A673 (cell line): Measurements from ENCODE around the gene MYH3. TPM values are rescaled to one million over a fixed set of nuclear protein-coding genes. Genes with fewer than 3 reads are reported as not detected.
"Not testable (repeated sequence)": the region's sequence is repeated elsewhere in the genome, so short reads cannot be mapped to it uniquely, and the experiment has no call there.

Source experiments
- BruUV-seq: library from RNA; stranded (reverse); fragments of 400-500 nt; replicated peaks from 2 replicates; lab custom pipeline; 2021; lab: Mats Ljungman, UMichigan
- CTCF ChIA-PET: fragments of 300-600 bp; sonication (Branson Sonifier 250); formaldehyde crosslinking; loops from one replicate; lab custom pipeline; 2022; ENCODE audit warnings: antibody characterized with exemption; lab: Charles Lee
- POLR2A ChIA-PET: fragments of 300-600 bp; sonication (Branson Sonifier 250); formaldehyde crosslinking; loops from one replicate; lab custom pipeline; 2022; ENCODE audit warnings: antibody characterized with exemption; ENCODE audit not compliant: low non-redundant PET; lab: Charles Lee
- DNase-seq: peaks from one replicate; pipeline ENCODE4 v3.0.0-alpha.2; 2015; ENCODE audit warnings: low spot score
- H3K27ac ChIP-seq: fragments of 200-600 bp; sonication (generic); 2 replicates; pipeline ENCODE4 v1.5.1; 2016; ENCODE audit warnings: mixed run types, low read depth, mild to moderate bottlenecking, mixed read lengths, antibody characterized with exemption, low read length; ENCODE audit not compliant: poor library complexity, severe bottlenecking
- H3K27me3 ChIP-seq: fragments of 200-600 bp; sonication (generic); replicated peaks from 2 replicates; pipeline ENCODE4 v1.6.1; 2017; ENCODE audit warnings: mixed run types, low read depth, mild to moderate bottlenecking, mixed read lengths, antibody characterized with exemption, low read length; ENCODE audit not compliant: insufficient read depth, poor library complexity
- H3K36me3 ChIP-seq: fragments of 200-600 bp; sonication (generic); 2 replicates; pipeline ENCODE4 v1.6.1; 2016; ENCODE audit warnings: mixed run types, mild to moderate bottlenecking, mixed read lengths, antibody characterized with exemption, low read length; ENCODE audit not compliant: insufficient read depth, poor library complexity, severe bottlenecking
- H3K4me1 ChIP-seq: fragments of 200-600 bp; sonication (generic); 2 replicates; pipeline ENCODE4 v1.6.1; 2017; ENCODE audit warnings: mixed run types, mild to moderate bottlenecking, mixed read lengths, antibody characterized with exemption, low read length; ENCODE audit not compliant: insufficient read depth, poor library complexity, severe bottlenecking
- H3K4me3 ChIP-seq: fragments of 200-600 bp; sonication (generic); 2 replicates; pipeline ENCODE4 v1.5.1; 2016; ENCODE audit warnings: low read depth, mixed run types, mild to moderate bottlenecking, mixed read lengths, low read length; ENCODE audit not compliant: poor library complexity, severe bottlenecking
- H3K9me3 ChIP-seq: fragments of 200-600 bp; sonication (generic); 2 replicates; pipeline ENCODE4 v1.6.1; 2016; ENCODE audit warnings: mixed run types, low read depth, mild to moderate bottlenecking, mixed read lengths, antibody characterized with exemption, low read length; ENCODE audit not compliant: poor library complexity, severe bottlenecking
- CTCF ChIP-seq: fragments of 300-800, 200-600 bp; sonication (generic); conservative IDR thresholded peaks from 2 replicates; pipeline ENCODE4 v1.5.1; 2017; ENCODE audit warnings: low read depth, mild to moderate bottlenecking, antibody characterized with exemption, low read length, moderate library complexity, mixed read lengths
- EZH2 ChIP-seq: fragments of 200-600 bp; sonication (generic); IDR thresholded peaks from 2 replicates; pipeline ENCODE4 v1.6.1; 2017; ENCODE audit warnings: borderline replicate concordance, low read depth, mild to moderate bottlenecking, mixed read lengths, antibody characterized with exemption, low read length; ENCODE audit not compliant: poor library complexity, severe bottlenecking
- intact Hi-C: fragments of 100-400 bp; cut with micrococcal nuclease; formaldehyde crosslinking; loops from one replicate; pipeline ENCODE4 v1.10.0; 2022; ENCODE audit not compliant: unreplicated experiment
- total RNA-seq: library from RNA; stranded (reverse); gene quantifications from 2 replicates; pipeline ENCODE4 v1.2.3, GENCODE V29; 2021

Gene MYH3
- total RNA-seq, 1 experiment from 2014 or later = 3.2 TPM

DNA sequence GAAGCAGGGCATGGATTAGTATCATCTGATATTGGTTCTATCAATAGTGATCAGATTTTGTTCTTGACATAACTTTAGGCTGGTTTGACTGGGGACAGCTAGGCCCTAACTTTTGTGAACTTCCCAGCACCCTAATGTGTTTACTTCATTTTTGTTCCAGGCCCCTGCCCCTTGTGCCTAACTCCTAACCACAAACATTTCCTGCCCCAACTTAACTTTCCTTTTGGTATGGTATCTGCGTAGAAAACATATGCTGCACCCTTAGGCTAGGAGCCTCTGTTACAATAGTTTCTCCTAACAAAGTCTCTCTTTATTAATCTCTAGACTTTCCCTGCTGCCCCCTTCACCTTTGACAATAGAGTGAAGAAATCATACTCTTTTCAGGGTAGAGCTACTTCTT, 42.7 kb upstream of the MYH3 start:
- H3K27ac ChIP-seq = no peak overlapping the region
- CTCF ChIA-PET = no interaction called here
- no peak overlapping the region for H3K4me3 ChIP-seq
- H3K4me1 ChIP-seq = peaks cover 23% of the 10 kb centered on the region
- POLR2A ChIA-PET = no interaction called here
- peaks cover 8% of the 10 kb centered on the region for H3K36me3 ChIP-seq
- TF ChIP-seq CTCF = no peak
- TF ChIP-seq EZH2 = no peak
- H3K27me3 ChIP-seq = no peaks in the 10 kb centered on the region
- H3K9me3 ChIP-seq = no peaks in the 10 kb centered on the region
- intact Hi-C loops = no loop called here
- no peak for DNase-seq
- BruUV-seq = no TSS peak

- peaks cover 23% of the 10 kb centered on the region for H3K4me1 ChIP-seq
- BruUV-seq = TSS peak; percentile 68
- H3K36me3 ChIP-seq = peaks cover 23% of the 10 kb centered on the region
- H3K9me3 ChIP-seq = no peaks in the 10 kb centered on the region
- peak; percentile 30 for DNase-seq
- H3K27ac ChIP-seq = peak overlapping the region; percentile 79
- CTCF ChIA-PET = no interaction called here
- TF ChIP-seq EZH2 = no peak
- no peak for TF ChIP-seq CTCF
- intact Hi-C loops = no loop called here
- POLR2A ChIA-PET = no interaction called here
- peak overlapping the region; percentile 89 for H3K4me3 ChIP-seq
- H3K27me3 ChIP-seq = no peaks in the 10 kb centered on the region
Measured at GRCh38 chr17:10698096-10698818, 41.1 kb upstream of the MYH3 start.

- Histone ChIP-seq H3K27me3 (no peaks in the 10 kb centered on the region), H3K4me1 (peaks cover 16% of the 10 kb centered on the region), H3K27ac (peak within 1 kb of the TSS; percentile 79), H3K36me3 (peaks cover 31% of the 10 kb centered on the region), H3K4me3 (peak within 1 kb of the TSS; percentile 89), H3K9me3 (no peaks in the 10 kb centered on the region)
- CTCF ChIA-PET = no interaction called here
- peak; percentile 96 for DNase-seq
- POLR2A ChIA-PET = no interaction called here
- intact Hi-C loops = no loop called here
- BruUV-seq = no TSS peak
- no peak for TF ChIP-seq EZH2
- TF ChIP-seq CTCF = peak; percentile 50
Measured at GRCh38 chr17:10697092-10698081, 40.3 kb upstream of the MYH3 start, which contains the start of the genes ADPRM and SCO1. Gene ADPRM, plus strand, starts transcription at chr17:10697594. Its CDS starts 7,333 bp downstream, at chr17:10704927. Gene SCO1, minus strand, starts transcription at chr17:10697533. Its CDS starts 26 bp downstream, at chr17:10697507.

GRCh38 chr17:10695875-10696407, 38.8 kb upstream of the MYH3 start:
- H3K9me3 ChIP-seq, intact Hi-C loops, BruUV-seq, H3K27ac ChIP-seq, POLR2A ChIA-PET, H3K27me3 ChIP-seq, DNase-seq: not testable (repeated sequence)
- H3K4me3 ChIP-seq = peak overlapping the region; percentile 89
- H3K4me1 ChIP-seq = peaks cover 16% of the 10 kb centered on the region
- CTCF ChIA-PET = interaction anchor here (0.6 kb wide), 1 partner anchor 362 kb away, joined by 3 read pairs; no protein-coding TSS in a partner anchor
- peaks cover 46% of the 10 kb centered on the region for H3K36me3 ChIP-seq
